NCI-H1048 (cell line): ENCODE measurements around the gene ITGAL.
A peak's percentile ranks its signal among the peaks of the same experiment; 100 is the strongest.
"Not testable (repeated sequence)": the region's sequence is repeated elsewhere in the genome, so short reads cannot be mapped to it uniquely, and the experiment has no call there.

ENCODE experiments used
- DNase-seq: peaks from one replicate; lab custom pipeline; 2025; lab: John Stamatoyannopoulos, UW

ITGAL gene

GRCh38 chr16:30526137-30526822 lies 53.7 kb downstream of the ITGAL start, which contains the start of gene ZNF768:
Gene ZNF768 (minus strand): TSS chr16:30526566. CDS start chr16:30526413, 153 bp downstream.
- no peak for DNase-seq

GRCh38 chr16:30526823-30527634 lies 54.5 kb downstream of the ITGAL start:
- DNase-seq, result peak; percentile 90

- no peak for DNase-seq
Observed at GRCh38 chr16:30527635-30528178, 55.2 kb downstream of the ITGAL start.

- DNase-seq, result no peak
Observed at GRCh38 chr16:30528799-30529457, 56.4 kb downstream of the ITGAL start.

DNA sequence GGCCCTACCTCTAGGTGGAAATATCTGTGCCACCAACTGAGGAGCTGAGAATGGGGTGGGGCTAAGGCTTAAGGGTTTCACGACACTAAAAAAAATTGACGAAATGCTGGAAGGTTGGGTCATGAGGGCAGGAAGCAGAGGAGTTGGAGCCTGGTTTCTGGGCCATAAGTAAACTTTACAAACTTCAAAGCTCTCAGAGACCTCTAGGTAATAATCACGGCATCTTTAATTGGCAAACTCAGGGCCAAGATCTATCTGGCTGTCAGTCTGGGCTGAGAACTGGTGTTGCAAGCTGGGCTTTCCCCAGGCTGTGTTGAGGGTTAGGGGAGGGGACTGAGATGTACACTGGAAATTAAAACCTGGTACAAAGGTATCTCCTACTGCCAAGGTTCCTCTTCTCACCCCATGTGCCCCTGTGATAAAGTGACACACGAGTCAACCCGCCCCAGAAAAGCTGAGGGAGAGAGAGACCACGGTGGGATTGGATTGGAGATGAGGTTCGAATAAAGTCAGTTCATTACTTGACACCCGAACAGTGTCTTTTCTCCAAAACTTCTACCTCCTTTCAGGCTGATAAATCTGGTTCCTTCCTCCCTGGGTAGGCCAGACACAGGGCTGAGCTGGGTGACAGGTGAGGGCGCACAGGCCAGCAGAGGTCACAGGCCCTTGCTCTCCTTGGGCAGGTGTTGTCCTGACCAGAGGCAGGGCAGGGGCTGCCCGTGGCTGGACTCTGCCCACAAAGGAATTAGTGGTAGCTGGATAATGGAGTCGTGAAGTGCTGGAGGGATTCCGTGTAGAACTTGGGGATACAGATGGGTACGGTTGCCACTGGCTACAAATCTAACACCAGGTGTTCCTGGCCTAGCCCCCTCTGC lies 57.9 kb downstream of the ITGAL start:
- no peak for DNase-seq

DNA sequence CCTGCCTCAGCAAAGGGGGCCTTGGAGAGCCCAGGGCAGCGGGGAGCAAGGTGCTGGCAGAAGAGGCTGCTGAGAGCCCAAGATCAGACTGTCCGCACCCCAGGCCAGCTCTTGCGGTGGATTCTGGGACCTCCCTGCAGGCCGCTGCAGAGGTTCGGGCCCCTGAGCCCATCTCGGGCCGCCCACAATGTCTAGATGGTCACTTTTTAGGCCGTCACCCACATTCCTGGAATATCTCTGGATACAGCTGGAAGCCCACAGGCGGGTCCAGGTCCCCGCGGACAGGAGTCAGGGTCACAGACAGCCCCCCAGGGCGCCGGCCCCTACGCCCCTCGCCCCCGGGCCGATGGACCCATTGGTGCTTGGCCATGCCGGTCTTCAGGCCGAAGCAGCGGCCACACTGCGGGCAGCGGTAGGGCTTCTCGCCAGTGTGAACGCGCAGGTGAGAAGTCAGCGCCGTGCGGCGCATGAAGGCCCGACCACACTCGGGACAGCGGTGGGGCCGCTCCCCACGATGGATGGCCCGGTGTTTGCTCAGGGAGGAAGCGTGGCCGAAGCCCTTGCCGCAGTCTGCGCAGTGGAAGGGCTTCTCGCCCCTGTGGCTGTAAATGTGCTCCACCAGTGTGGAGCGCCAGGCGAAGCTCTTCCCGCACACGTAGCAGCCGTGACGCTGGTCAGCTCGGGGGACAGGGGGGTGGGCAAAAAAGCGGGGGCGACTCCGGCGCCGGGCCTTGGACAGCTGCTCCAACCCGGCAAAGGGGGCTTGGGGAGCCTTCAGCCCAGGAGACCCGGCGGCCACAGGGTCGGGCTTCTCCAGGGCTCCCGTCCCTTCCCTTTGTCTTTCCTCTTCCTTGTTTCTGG lies 60.0 kb downstream of the ITGAL start:
- no peak for DNase-seq

- no peak for DNase-seq
Observed at GRCh38 chr16:30533146-30533522, 60.6 kb downstream of the ITGAL start.

DNA sequence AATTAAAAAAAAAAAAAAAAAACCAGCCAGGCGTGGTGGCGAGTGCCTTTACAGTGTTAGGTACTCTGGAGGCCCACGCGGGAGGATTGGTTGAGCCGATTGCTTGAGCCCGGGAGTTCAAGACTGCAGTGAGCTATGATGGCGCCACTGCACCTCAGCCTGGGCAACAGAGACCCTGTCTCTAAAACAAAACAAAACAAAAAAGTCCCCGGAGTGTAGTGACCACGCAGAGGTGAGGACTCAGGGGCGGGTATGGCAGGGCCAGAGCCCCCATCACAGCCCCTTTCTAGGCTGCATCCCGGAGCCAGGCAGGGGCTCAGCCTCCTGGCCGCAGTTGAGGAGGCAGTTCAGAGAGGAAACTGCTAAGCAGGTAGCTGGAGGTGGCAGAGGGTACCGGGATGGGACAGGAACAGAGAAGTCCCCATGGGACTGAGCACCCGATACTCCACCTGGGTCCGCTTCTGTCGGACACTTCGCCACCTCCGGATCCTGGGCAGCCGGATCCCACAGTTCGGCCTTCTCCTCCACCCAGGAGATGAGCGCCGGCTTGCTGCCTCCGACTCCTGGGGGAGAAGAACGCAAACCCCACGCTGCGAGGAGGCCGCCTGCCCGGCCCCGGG lies 61.3 kb downstream of the ITGAL start:
- DNase-seq, result no peak

GRCh38 chr16:30534368-30535105 lies 62.0 kb downstream of the ITGAL start, which contains the start of gene ZNF747:
Gene ZNF747 (minus strand): TSS chr16:30534858. CDS start chr16:30534679, 179 bp downstream.
- DNase-seq, result peak; percentile 63

DNA sequence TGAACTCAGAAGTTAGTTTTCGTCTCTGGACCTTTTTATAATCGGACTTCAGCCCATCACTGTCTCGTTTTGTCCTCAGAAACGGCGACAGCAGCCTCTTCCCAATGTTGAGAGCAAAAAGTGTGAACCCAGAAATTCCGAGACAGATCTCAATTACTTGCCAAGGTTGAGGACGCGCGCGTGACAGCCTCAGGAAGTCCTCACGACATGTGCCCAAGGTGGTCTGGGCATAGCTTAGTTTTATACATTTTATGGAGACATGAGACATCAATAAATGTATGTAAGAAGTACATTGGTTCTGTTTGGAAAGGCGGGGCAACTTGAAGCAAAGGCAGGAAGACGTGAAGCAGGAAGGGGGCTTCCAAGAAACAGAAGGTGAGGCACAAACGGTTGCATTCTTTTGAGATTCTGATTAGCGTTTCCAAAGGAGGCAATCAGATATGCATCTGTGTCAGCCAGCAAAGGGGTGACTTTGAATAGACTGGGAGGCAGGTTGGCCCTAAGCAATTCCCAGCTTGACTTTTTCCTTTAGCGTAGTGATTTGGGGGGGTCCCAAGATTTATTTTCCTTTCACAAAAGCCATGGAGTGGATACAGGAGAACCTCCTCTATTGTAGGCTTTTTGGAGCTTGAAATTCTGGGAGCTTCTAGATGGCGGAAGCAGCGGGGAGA lies 62.7 kb downstream of the ITGAL start:
- DNase-seq, result no peak

DNA sequence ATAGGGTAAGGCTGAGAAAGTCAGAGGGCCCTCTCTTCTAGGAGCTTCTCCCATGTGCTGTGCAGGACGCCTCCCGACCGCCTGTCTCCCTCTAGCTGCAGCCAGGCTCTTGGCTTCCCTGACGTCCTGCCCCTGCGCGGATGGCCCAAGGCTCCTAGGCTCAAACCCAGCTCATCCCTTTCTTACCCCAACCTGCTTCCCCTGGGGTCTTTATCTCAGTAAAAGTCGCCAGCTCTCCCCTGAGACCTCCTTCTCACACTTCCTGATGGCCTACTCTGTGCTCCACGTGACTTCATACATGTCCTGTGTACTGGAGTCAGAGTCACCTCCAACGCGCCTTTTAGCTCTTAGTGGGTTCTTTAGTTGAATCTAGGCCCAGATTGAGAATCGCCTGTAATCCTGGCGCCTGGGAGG lies 63.2 kb downstream of the ITGAL start:
- no peak for DNase-seq

DNA sequence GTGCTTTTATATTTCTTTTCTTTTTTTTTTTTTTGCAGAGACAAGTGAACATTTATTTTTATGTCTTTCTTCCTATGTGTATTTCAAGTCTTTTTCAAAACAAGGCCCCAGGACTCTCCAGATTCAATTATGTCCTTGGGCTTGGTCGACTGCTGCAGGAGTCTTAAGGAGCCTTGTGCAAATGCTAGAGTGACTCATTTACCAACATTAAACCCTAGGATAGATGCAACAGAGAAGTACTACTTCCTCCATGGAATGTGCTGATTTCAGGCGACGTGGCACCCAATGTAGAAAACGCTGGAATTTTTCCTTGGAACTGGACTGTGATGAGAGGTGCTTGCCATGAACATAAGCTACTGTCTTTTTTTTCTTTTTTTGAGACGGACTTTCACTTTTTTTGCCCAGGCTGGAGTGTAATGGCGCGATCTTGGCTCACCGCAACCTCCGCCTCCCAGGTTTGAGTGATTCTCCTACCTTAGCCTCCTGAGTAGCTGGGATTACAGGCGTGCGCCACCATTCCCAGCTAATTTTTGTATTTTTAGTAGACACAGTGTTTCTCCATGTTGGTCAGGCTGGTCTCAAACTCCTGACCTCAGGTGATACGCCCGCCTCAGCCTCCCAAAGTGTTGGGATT lies 64.0 kb downstream of the ITGAL start:
- DNase-seq, result not testable (repeated sequence)

DNA sequence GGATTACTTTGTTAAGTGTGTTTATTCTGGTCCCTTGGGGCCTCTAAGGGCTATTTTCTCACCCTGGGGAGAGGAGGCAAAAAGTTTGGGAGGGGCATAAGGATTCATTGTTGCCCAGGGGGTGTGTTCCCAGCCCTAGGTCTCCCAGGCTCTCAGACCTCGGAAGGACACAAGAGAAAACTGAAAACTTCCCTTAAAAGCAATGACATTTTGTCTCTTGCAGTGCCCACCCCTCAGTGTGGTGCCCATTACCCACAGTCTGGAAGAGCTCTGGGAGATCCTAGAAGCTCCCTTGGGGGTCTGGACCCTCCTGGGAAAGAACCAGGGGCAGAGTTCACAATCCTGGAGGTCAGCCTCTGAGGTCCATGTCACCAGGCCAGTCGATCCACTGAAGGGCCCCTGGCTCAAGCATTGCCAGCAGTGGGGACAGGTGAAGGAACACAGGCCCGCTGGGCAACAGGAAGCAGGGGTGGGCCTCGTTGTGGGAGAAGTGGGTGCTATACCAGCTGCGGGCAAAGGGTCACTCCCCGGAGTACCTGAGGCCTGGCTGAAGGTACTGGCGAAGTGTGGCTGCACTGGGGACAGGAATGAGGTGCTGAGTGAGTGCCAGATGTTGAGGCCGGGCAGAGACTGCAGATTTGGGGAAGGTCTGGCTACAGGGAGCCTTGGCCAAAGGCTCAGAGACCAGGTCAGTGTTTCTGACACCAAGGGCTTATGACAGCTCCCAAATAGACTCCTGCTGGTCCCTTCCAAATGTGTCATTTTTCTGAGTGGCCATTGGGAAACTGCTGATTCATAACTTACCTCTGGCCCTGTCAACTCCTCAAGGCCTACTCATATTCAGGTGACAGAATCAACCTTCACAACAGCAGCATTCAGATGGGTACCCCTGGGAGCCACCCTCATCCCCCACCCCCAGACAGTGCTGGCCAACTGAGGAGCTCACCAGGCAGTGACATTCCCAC lies 66.7 kb downstream of the ITGAL start:
- DNase-seq, result no peak

GRCh38 chr16:30539986-30540526 lies 67.5 kb downstream of the ITGAL start:
- DNase-seq, result not testable (repeated sequence)

GRCh38 chr16:30540916-30541464 lies 68.4 kb downstream of the ITGAL start:
- not testable (repeated sequence) for DNase-seq
